ENCODE measurements around the gene PPP1R14B.
A peak's percentile ranks its signal among the peaks of the same experiment; 100 is the strongest.

Gene PPP1R14B, protein sequence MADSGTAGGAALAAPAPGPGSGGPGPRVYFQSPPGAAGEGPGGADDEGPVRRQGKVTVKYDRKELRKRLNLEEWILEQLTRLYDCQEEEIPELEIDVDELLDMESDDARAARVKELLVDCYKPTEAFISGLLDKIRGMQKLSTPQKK

DNA sequence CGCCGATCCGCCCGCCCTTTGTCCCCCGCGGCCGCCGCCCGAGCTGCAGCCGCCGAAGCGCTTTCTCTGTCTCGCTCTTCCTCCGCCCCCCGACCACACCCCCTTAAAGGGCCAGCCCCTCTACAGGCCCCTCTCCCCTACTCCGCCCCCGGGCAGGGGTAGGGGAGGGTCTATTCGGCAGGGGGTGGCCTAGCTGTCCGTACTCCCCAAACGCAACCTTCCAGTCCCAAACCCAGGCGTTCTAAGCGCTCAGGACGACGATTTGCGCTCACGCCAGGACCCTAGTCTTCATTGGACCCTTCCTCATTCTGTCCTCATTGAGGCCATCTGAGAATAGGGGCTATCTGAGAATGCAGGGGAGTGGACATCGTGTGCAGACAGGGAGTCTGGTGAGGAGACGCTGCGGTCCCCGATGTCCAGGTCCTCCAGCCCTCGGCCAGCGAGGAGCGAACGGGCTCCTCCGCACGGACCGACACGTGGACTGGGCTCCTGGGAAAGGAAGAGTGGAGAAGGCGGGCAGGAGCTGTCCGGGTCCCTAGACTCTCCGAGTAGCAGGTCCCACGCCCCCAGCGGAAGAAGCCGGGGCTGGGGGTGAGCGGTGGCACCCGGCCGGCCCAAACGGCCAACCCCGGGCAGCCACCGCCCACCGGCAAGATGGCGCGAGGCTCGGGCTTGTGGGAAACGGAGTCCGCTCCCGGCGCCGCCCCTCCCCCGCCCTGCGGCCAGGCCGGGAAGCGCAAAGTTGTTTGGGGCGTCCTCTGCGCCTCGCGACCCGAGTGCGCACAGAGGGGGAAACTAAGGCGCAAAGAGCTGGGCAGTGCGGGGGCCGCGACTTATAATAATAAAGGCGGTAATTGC lies at the start of gene PPP1R14B:
Gene PPP1R14B (minus strand): TSS at position 73 of the 858 bp plus-strand sequence. CDS start 270 bp downstream, outside the sequence.
- peak; percentile 58 to 60 for DNase-seq (ENCODE audit: low read depth in 2 of 2)

DNA sequence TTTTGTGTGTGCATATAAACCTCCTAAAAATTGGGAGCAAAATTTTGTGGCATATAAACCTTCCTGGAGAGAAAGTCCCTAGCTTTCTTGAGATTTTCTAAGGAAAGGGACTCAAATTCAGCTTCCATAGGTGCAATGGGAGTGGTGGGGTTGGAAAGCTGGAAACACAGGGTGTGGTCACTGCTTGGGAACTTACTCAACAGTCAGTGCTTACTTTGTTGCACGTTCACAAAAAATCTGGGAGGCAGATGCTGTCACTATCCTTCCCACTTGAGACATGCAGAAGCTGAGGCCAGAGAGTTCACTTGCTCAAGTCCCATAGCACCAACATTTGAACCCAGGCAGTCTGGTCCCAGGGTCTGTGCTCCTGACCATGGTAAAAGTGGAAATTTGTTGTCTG lies 49.5 kb upstream of the PPP1R14B start:
- no peak for DNase-seq (ENCODE audit: low read depth in 2 of 2)

DNA sequence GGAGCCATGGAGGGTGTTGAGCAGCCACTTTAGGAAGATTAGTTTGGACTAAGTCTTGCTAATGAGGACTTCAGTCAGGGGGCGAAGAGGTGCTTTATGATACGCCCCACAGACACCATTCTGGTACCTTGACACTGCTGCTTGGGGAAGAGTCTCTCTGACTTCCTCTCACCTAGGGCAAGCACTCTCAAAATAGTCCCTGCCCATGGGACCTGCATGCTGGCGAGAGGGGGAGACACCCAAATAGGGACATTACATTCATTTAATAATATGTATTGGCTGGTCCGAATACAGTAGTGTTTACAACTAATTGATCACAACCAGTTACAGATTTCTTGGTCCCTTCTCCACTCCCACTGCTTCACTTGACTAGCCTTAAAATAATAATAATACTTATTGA lies 49.0 kb upstream of the PPP1R14B start:
- DNase-seq (ENCODE audit: low read depth in 2 of 2) = no peak

DNA sequence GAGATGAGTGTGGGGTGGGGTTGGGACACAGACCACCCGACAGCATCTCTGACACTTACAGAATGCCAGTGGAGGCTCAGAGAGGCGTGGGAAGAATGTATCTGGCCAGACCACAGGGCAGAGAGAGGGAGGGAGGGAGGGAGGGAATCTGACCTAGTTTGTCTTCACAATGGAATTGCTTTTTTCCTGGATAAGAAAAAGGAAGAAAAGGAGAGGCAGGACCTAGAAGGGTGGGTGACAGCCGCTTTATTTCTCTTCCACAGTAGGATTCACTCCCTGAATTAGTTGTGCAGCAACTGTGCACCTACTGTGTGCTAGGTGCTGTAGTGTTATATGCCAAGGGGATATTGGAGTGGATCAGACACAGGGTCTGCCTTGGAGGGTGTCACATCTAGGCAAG lies 48.0 kb upstream of the PPP1R14B start:
- no peak for DNase-seq (ENCODE audit: low read depth in 2 of 2)

DNA sequence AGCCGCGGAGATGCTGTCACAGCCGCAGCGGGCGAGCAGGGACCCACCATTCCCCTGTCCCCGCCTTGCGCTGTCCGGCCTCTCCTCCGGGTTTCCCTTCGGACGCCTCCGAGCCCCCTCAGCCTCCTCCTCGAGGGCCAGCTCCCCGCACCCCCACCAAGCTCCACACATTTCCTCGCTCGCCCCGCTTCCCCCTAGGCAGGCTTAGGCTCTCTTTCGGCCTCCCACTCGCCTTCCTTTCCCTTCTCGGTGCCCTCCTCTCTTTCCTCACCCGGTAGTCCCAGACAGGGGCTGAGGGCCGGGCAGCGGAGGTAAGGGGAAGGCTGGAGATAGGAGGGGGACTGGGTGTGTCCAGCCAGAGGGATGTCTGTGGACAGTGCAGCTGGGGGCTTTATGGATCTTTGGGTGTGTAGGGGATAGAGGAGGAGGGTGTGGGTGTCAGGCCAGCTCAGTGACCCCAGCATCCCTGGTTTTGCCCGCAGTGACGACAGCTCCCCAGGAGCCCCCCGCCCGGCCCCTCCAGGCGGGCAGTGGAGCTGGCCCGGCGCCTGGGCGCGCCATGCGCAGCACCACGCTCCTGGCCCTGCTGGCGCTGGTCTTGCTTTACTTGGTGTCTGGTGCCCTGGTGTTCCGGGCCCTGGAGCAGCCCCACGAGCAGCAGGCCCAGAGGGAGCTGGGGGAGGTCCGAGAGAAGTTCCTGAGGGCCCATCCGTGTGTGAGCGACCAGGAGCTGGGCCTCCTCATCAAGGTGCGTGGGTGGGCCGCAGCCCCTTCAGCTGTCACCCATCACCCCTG lies 45.9 kb upstream of the PPP1R14B start:
- DNase-seq (ENCODE audit: low read depth in 2 of 2) = no peak

DNA sequence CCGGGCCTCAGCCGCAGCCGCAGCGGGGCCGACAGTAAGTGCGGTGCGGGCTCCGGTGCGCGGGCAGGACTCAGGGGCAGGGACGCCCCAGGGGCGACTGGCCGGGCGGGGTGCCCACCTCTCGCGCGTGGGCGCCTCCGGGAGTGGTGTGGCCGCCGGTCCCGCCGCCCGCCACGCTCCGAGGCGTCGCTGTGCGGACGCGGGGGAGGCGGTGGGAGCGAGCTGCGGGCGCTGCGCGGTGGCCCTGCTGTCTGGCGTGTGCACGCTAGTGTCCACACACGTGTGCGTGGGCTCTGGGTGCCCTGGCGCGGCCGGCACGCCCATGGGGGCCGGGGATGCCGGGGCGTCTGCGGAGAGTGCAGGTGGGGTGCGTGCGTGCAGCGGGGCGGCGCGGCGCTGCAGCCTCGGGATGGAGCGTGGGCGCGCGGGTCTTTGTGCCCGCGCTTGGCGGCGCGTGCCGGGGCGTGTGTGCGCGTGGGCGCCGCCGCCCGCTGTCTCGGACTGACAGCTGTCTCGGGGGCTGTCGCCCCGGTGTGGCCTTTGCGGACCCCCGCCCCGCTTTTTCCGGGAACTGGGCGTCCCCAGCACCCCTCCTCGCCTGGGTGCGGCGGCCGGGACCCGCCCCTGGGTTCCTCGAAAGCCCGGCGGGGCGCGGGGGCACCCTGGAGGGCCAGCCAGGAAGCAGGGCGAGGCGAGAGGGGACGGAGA lies 45.2 kb upstream of the PPP1R14B start:
- DNase-seq (ENCODE audit: low read depth in 2 of 2) = no peak

DNA sequence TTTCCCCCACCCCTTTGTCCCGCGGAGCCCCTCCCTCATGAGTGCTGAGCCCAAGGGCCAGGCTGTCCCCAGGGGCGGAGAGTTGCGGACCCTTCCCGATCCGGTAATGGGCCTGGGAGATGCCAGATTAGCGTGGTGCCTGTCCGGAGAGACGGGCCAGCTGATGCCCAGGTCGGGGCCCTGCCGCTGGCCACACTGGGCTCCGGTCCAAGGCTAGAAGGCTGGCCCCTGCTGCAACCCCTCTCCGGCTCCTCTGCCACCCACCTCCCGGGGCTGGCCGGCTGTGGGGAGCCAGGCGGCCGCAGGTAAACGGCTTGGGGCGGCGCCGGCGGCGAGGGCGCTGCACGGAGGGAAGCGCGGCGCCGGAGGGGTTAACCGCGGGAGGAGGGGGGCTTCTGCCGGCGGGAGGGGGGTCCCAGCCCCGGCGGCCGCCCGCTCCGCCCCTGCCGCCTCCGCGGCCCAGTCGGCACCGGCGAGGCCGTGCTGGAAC lies 44.6 kb upstream of the PPP1R14B start, which contains the start of gene KCNK4:
Gene KCNK4 (plus strand): TSS at position 41 of the 490 bp plus-strand sequence. CDS start 1,717 bp downstream, outside the sequence.
- DNase-seq (ENCODE audit: low read depth in 2 of 2) = no peak

DNA sequence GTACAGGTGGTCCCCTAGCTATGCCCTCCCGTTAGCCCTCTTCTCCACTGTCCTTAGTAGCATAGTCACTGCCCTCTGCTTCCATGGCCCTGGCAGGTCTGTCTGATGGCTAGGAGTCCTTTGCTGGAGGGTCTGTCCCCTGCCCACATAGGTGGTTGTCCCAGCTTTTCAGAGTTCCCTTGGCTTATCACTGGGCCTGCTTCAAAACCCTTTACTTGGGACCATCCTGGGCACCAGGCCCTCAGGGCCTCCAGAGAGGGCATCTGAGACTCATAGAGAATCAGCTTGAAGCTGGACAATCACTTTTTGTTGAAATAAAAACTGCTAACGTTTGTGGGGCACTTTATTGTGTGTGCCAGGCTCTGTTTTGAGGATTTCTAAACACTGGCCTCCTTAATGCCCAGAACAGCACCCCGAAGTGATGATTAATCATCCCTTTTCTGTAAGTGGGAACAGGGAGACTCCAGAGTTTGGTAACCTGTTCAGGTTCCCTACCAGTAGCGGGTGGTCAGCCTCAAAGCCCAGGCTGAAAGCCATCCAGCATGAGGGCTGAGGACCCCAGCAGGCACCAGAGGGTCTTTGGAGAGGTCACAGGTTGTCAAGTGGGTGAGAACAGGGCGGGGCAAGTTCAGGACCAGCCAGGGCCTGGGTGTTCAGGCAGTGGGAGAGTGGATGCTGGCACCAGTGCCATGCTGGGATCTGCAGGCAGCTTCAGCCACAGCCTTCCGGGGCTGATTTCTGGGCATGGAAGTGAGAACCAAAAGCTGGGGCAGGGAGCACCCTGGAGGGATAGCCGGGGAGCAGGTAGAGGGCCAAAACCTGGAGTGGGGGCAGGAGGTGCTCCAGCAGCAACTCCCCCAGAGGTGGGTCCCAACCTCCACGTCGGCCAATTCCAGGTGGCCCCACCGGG lies 43.9 kb upstream of the PPP1R14B start:
- DNase-seq (ENCODE audit: low read depth in 2 of 2) = no peak

DNA sequence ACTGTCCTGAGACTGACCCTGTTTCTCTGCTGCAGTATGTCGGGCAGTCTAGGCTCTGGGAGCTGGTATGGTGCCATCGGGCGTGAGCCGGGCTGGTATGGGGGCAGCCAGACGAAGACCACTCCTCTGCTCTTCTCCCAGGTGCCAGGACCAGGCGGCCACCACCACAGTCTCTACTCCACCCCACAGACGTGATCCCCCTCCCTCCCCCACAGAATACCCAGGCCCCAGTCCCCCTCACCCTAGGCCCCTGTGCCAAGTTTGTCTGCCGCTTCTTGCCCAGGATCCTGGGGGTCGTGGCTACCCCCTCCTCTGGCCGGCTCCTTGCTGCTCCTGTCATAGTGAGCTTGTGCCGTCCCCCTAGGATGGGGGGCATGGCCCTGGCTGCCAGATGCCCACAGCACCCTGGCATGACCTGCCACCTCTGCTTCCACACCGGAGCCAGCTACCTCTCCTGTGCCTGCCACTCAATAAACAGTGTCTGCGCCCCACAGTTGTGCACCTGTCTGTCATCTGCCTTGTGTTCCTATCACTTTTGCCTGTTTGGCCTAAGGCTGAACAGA lies 42.3 kb upstream of the PPP1R14B start:
- DNase-seq (ENCODE audit: low read depth in 2 of 2) = no peak

DNA sequence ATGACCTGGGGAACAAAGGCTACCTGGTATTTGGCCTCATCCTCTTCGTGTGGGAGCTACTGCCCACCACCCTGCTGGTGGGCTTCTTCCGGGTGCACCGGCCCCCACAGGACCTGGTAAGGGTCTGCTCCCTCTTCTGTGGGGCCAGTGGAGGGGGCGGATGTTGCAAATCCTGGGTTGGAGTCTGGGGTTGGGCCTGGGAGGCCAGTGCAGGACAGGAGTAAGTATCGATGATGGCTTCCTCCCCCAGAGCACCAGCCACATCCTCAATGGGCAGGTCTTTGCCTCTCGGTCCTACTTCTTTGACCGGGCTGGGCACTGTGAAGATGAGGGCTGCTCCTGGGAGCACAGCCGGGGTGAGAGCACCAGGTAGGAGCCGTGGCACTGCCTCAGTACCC lies 41.6 kb upstream of the PPP1R14B start:
- no peak for DNase-seq (ENCODE audit: low read depth in 2 of 2)

DNA sequence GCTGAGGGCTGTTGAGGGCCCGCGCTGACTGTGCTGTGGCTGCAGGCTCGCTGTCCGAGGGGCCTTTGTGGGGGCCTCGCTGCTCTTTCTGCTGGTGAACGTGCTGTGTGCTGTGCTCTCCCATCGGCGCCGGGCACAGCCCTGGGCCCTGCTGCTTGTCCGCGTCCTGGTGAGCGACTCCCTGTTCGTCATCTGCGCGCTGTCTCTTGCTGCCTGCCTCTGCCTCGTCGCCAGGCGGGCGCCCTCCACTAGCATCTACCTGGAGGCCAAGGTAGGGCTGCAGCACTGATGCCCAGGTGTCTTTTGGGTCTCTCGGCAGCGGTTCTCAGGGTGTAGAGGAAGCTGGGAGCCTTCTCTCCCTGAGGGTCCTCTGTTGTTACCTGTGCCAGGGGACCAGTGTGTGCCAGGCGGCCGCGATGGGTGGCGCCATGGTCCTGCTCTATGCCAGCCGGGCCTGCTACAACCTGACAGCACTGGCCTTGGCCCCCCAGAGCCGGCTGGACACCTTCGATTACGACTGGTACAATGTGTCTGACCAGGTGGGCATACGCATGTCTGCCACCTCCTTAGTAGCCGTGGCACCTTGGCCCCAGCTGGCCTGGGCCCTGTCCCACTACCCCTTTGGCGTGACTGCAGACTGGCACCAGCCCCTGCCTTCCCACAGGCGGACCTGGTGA lies 41.1 kb upstream of the PPP1R14B start:
- DNase-seq (ENCODE audit: low read depth in 2 of 2) = no peak

DNA sequence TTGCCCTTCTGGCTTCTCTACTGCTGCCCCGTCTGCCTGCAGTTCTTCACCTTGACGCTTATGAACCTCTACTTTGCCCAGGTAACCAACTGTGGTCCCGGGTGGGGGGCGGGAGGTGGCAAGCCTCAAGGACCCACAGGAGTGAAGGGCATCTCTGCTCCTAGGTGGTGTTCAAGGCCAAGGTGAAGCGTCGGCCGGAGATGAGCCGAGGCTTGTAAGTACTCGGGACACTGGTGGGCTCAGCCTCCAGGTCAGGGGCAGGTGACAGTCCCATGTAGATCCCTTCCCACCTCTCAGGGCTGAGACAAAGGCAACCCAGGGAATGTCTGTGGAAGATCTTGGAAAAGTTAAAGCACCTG lies 40.0 kb upstream of the PPP1R14B start:
- no peak for DNase-seq (ENCODE audit: low read depth in 2 of 2)

DNA sequence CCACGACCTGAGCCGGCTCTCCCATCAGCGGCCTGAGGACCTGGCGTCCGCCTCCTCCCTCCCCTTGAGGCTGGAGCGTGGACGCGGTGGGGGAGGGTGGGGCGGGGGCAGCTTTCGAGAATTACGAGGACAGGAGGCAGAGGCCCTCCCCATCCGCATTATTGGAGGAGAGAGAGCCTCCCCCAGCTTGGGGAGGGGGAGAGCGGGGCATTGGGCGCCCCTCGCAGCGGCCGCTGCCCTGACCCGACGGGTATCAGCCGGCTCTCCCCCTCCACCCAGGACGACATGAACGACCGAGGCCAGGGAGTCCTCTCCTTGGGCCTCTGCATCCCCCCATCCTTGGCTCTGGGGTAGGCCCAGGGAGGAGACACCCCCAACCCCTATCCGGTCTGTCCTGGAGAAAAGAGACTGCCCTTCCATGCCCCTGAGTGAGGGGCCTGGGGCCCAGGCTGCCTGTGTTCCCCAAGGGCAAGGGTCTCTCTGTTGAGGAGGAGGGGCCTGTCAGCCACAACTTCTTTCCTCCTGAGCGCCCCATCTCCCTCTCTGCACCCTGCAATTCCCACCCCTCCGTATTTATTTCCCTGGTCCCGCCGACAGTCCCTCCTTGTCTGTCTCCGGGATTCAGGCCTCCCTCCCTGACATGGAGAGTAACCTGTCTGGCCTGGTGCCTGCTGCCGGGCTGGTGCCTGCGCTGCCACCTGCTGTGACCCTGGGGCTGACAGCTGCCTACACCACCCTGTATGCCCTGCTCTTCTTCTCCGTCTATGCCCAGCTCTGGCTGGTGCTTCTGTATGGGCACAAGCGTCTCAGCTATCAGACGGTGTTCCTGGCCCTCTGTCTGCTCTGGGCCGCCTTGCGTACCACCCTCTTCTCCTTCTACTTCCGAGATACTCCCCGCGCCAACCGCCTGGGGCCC lies 39.4 kb upstream of the PPP1R14B start:
- DNase-seq (ENCODE audit: low read depth in 2 of 2) = no peak

DNA sequence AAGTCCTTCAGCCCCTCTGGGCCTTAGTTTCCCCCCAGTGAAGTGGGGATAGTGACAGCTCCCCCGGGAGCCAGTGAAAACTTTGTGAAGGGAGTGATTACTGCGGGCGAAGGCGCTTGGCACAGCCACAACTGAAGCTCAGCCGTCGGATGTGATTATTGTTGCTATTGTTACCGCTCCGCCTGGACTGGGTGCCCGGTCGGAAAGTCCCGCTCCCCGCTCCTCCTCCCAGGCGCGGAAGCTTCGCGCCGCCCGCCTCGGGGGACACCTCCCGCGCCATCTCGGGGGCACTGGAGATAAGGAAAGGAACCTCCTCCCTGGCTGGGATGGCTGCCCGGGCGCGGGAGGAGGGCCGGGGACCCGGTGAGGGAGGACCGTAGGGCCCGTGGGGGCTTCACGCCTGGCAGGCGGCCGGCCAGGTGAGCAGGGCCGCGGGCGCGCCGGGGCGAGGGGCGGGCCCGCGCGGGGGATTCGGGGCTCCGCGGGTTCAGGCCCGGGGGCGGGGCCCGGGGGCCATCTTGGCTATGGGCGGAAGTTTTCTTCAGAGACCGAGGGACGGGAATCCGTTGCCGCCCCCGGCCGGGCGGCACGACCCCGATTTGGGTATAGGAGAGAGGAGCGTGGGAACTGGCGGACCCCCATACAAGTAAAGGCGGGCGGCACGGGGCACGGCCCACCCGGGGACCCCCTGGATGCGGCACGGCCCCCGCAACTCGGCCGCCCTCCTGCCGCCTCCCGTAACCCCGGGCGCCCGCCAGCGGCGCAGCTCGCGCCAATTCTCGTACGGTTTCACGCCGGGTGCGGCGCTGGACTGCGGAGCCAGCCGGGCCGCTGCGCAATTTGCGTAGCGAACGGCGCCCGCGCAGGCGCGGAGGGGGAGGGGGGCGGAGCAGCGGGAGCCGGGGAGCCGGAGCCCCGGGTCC lies 38.5 kb upstream of the PPP1R14B start, which contains the start of gene GPR137:
Gene GPR137 (plus strand): TSS at position 887 of the 923 bp plus-strand sequence. CDS start 677 bp downstream, outside the sequence.
- peak; percentile 41 to 47 for DNase-seq (ENCODE audit: low read depth in 2 of 2)

DNA sequence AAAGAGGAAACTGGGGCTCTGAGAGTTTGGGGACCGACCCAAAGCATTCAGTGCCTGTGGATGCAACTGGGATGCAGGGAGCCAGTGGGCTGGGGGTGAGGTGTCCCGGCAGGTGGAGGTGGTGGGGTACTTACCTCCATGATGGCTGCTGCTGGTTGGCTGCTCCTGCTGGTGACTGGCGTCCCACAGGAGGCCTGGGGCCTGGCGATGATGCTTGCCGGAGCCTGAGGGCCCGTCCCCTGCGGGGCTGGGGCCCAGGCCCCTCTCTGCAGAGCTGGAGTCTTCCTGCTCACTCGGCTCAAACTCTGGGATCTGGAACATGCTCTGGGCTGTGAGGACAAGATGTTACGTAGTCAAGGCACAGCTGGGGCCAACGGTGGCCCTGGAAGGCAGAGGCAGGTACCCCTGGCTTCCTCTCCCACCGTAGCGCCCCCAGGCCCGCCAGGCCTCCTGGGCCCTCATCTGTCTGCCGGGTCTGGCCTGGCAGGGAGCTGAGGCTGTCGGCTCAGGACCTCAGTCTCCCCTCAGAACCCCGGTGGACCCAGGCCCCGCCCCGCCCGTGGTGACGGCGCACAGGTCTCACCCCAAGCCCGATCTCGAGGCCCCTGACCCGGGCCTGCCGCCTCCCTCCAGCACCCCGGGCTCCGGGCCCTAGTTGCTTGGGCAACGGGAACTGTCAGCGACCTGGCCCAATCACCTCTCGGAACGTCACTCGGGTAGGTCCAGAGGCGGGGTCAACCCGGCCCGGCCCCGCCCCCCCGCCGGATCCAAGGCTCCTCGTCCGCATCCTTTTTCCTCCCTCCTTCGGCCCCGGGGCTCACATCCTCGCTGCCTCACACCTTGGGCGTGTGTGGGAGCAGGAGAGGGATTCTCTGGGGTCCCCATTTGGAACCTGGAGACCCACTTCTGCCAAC lies 37.6 kb upstream of the PPP1R14B start, which contains the start of gene BAD:
Gene BAD (minus strand): TSS at position 618 of the 914 bp plus-strand sequence. CDS start 297 bp downstream, at position 321.
- DNase-seq (ENCODE audit: low read depth in 2 of 2) = peak; percentile 75 to 78

DNA sequence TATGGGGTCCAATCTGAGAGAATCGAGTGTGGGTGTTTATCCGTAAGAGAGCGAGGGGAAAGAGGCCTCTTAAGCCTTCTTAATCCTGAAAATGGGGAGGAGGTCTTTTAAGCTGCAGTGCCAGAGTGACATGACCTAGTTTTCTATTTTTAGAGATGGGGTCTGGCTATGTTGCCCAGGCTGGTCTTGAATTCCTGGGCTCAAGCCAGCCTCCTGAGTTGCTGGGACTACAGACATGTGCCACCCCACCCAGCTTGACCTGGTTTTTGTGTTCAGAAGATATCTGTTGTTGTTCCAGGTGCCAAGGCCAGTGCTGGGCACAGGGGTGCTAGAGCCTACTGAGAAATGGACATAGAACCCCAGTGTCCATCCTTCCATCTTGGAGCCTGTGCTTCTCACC lies 36.3 kb upstream of the PPP1R14B start:
- no peak for DNase-seq (ENCODE audit: low read depth in 2 of 2)

Data from fibroblast of skin of left quadriceps (primary cell).